WTC11 (cell line): ENCODE results near the gene FILIP1L.

Experiments
- ATF1 ChIP-seq: sonication (generic); formaldehyde crosslinking; IDR thresholded peaks from 2 replicates; pipeline ENCODE4 v1.8.1; 2023; ENCODE audit warnings: mild to moderate bottlenecking, moderate library complexity, missing genetic modification reagents
- FOXP1 ChIP-seq: sonication (generic); formaldehyde crosslinking; IDR thresholded peaks from 2 replicates; pipeline ENCODE4 v1.8.0; 2022; ENCODE audit warnings: missing genetic modification reagents, mild to moderate bottlenecking, moderate library complexity, borderline replicate concordance
- GRHL2 ChIP-seq: fragments of 250-450 bp; sonication (Bioruptor Pico); IDR thresholded peaks from 2 replicates; pipeline ENCODE4 v1.8.0; 2022; ENCODE audit warnings: mild to moderate bottlenecking, moderate library complexity; ENCODE audit not compliant: insufficient replicate concordance, severe bottlenecking
- KAT7 ChIP-seq: sonication (generic); formaldehyde crosslinking; IDR thresholded peaks from 2 replicates; pipeline ENCODE4 v1.8.1; 2023; ENCODE audit warnings: missing genetic modification reagents, mild to moderate bottlenecking, borderline replicate concordance
- NFATC4 ChIP-seq: fragments of 250-450 bp; sonication (Bioruptor Pico); IDR thresholded peaks from 2 replicates; pipeline ENCODE4 v1.9.0; 2021; ENCODE audit warnings: mild to moderate bottlenecking
- NFYB ChIP-seq: sonication (generic); formaldehyde crosslinking; conservative IDR thresholded peaks from 2 replicates; pipeline ENCODE4 v1.8.0; 2022; ENCODE audit warnings: low read depth, missing genetic modification reagents
- PRRX2 ChIP-seq: fragments of 250-450 bp; sonication (Bioruptor Pico); IDR thresholded peaks from 2 replicates; pipeline ENCODE4 v1.8.0; 2021; ENCODE audit warnings: mild to moderate bottlenecking
- ZNF121 ChIP-seq: sonication (generic); formaldehyde crosslinking; IDR thresholded peaks from 2 replicates; pipeline ENCODE4 v1.8.0; 2023; ENCODE audit warnings: missing genetic modification reagents
- TF ChIP-seq, protein P1 (sequence below): sonication (generic); formaldehyde crosslinking; IDR thresholded peaks from 2 replicates; pipeline ENCODE4 v1.8.0; 2022; ENCODE audit warnings: mild to moderate bottlenecking, missing genetic modification reagents
- TF ChIP-seq, protein P2 (sequence below): fragments of 200-600 bp; IDR thresholded peaks from 2 replicates; pipeline ENCODE4 v1.8.0; 2022; ENCODE audit warnings: antibody characterized with exemption
- TF ChIP-seq, protein P3 (sequence below): sonication (generic); formaldehyde crosslinking; IDR thresholded peaks from 2 replicates; pipeline ENCODE4 v1.8.0; 2023; ENCODE audit warnings: missing genetic modification reagents, mild to moderate bottlenecking, borderline replicate concordance
- TF ChIP-seq, protein P4 (sequence below): sonication (generic); formaldehyde crosslinking; IDR thresholded peaks from 2 replicates; pipeline ENCODE4 v1.8.0; 2022; ENCODE audit warnings: missing genetic modification reagents
- TF ChIP-seq, protein P5 (sequence below): sonication (generic); formaldehyde crosslinking; IDR thresholded peaks from 2 replicates; pipeline ENCODE4 v1.8.1; 2022; ENCODE audit warnings: low read depth, mild to moderate bottlenecking, moderate library complexity, missing genetic modification reagents, borderline replicate concordance
- TF ChIP-seq, protein P6 (sequence below): sonication (generic); formaldehyde crosslinking; IDR thresholded peaks from 2 replicates; pipeline ENCODE4 v1.8.1; 2023; ENCODE audit warnings: mild to moderate bottlenecking, missing genetic modification reagents, borderline replicate concordance

DNA sequence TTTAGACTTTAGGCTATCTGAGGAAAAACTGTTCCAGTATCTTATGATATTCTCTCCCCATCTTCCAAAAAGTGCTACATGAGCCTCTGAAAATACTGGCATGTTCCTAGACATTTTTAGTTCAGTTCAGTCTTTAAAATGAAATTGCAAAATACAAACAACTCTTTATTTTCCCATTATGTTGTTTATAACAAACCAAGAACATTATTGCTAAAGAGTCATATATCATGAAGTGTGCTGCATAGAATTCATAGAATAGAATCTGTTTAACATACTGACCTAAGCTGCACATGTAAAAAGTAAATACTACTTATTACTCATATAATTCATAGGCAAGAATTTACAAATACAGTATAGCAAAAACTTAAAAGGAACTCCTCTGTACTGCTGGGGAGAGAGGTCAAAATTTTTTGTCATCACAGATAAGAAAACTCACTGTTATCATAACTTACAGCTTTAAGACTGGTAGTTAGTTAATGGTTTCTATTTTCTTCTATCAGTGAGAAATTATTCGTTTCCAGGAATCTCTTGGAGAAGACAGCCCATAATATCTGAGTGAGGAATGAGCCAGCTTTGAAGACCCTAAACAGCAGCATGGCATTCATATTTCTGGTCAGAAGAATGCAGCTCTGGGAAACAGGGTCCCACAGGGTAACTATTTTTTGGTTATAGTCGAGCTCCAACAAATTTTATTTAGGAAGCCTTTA, 32.2 kb downstream of the FILIP1L start:
- TF ChIP-seq, protein P1, sequence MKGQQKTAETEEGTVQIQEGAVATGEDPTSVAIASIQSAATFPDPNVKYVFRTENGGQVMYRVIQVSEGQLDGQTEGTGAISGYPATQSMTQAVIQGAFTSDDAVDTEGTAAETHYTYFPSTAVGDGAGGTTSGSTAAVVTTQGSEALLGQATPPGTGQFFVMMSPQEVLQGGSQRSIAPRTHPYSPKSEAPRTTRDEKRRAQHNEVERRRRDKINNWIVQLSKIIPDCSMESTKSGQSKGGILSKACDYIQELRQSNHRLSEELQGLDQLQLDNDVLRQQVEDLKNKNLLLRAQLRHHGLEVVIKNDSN (CRISPR knock-in tag): no peak
- no peak for TF ChIP-seq PRRX2 (CRISPR knock-in tag)
- TF ChIP-seq, protein P2, sequence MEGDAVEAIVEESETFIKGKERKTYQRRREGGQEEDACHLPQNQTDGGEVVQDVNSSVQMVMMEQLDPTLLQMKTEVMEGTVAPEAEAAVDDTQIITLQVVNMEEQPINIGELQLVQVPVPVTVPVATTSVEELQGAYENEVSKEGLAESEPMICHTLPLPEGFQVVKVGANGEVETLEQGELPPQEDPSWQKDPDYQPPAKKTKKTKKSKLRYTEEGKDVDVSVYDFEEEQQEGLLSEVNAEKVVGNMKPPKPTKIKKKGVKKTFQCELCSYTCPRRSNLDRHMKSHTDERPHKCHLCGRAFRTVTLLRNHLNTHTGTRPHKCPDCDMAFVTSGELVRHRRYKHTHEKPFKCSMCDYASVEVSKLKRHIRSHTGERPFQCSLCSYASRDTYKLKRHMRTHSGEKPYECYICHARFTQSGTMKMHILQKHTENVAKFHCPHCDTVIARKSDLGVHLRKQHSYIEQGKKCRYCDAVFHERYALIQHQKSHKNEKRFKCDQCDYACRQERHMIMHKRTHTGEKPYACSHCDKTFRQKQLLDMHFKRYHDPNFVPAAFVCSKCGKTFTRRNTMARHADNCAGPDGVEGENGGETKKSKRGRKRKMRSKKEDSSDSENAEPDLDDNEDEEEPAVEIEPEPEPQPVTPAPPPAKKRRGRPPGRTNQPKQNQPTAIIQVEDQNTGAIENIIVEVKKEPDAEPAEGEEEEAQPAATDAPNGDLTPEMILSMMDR: no peak
- TF ChIP-seq, protein P3, sequence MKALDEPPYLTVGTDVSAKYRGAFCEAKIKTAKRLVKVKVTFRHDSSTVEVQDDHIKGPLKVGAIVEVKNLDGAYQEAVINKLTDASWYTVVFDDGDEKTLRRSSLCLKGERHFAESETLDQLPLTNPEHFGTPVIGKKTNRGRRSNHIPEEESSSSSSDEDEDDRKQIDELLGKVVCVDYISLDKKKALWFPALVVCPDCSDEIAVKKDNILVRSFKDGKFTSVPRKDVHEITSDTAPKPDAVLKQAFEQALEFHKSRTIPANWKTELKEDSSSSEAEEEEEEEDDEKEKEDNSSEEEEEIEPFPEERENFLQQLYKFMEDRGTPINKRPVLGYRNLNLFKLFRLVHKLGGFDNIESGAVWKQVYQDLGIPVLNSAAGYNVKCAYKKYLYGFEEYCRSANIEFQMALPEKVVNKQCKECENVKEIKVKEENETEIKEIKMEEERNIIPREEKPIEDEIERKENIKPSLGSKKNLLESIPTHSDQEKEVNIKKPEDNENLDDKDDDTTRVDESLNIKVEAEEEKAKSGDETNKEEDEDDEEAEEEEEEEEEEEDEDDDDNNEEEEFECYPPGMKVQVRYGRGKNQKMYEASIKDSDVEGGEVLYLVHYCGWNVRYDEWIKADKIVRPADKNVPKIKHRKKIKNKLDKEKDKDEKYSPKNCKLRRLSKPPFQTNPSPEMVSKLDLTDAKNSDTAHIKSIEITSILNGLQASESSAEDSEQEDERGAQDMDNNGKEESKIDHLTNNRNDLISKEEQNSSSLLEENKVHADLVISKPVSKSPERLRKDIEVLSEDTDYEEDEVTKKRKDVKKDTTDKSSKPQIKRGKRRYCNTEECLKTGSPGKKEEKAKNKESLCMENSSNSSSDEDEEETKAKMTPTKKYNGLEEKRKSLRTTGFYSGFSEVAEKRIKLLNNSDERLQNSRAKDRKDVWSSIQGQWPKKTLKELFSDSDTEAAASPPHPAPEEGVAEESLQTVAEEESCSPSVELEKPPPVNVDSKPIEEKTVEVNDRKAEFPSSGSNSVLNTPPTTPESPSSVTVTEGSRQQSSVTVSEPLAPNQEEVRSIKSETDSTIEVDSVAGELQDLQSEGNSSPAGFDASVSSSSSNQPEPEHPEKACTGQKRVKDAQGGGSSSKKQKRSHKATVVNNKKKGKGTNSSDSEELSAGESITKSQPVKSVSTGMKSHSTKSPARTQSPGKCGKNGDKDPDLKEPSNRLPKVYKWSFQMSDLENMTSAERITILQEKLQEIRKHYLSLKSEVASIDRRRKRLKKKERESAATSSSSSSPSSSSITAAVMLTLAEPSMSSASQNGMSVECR (CRISPR knock-in tag): no peak
- TF ChIP-seq KAT7 (CRISPR knock-in tag): no peak
- no peak for TF ChIP-seq NFATC4
- TF ChIP-seq NFYB (CRISPR knock-in tag): no peak
- no peak for TF ChIP-seq GRHL2
- no peak for TF ChIP-seq ZNF121
- TF ChIP-seq FOXP1: no peak
- no peak for TF ChIP-seq ATF1 (CRISPR knock-in tag)
- TF ChIP-seq, protein P4, sequence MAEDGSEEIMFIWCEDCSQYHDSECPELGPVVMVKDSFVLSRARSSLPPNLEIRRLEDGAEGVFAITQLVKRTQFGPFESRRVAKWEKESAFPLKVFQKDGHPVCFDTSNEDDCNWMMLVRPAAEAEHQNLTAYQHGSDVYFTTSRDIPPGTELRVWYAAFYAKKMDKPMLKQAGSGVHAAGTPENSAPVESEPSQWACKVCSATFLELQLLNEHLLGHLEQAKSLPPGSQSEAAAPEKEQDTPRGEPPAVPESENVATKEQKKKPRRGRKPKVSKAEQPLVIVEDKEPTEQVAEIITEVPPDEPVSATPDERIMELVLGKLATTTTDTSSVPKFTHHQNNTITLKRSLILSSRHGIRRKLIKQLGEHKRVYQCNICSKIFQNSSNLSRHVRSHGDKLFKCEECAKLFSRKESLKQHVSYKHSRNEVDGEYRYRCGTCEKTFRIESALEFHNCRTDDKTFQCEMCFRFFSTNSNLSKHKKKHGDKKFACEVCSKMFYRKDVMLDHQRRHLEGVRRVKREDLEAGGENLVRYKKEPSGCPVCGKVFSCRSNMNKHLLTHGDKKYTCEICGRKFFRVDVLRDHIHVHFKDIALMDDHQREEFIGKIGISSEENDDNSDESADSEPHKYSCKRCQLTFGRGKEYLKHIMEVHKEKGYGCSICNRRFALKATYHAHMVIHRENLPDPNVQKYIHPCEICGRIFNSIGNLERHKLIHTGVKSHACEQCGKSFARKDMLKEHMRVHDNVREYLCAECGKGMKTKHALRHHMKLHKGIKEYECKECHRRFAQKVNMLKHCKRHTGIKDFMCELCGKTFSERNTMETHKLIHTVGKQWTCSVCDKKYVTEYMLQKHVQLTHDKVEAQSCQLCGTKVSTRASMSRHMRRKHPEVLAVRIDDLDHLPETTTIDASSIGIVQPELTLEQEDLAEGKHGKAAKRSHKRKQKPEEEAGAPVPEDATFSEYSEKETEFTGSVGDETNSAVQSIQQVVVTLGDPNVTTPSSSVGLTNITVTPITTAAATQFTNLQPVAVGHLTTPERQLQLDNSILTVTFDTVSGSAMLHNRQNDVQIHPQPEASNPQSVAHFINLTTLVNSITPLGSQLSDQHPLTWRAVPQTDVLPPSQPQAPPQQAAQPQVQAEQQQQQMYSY: no peak
- TF ChIP-seq, protein P5, sequence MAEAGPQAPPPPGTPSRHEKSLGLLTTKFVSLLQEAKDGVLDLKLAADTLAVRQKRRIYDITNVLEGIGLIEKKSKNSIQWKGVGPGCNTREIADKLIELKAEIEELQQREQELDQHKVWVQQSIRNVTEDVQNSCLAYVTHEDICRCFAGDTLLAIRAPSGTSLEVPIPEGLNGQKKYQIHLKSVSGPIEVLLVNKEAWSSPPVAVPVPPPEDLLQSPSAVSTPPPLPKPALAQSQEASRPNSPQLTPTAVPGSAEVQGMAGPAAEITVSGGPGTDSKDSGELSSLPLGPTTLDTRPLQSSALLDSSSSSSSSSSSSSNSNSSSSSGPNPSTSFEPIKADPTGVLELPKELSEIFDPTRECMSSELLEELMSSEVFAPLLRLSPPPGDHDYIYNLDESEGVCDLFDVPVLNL: no peak
- TF ChIP-seq, protein P6, sequence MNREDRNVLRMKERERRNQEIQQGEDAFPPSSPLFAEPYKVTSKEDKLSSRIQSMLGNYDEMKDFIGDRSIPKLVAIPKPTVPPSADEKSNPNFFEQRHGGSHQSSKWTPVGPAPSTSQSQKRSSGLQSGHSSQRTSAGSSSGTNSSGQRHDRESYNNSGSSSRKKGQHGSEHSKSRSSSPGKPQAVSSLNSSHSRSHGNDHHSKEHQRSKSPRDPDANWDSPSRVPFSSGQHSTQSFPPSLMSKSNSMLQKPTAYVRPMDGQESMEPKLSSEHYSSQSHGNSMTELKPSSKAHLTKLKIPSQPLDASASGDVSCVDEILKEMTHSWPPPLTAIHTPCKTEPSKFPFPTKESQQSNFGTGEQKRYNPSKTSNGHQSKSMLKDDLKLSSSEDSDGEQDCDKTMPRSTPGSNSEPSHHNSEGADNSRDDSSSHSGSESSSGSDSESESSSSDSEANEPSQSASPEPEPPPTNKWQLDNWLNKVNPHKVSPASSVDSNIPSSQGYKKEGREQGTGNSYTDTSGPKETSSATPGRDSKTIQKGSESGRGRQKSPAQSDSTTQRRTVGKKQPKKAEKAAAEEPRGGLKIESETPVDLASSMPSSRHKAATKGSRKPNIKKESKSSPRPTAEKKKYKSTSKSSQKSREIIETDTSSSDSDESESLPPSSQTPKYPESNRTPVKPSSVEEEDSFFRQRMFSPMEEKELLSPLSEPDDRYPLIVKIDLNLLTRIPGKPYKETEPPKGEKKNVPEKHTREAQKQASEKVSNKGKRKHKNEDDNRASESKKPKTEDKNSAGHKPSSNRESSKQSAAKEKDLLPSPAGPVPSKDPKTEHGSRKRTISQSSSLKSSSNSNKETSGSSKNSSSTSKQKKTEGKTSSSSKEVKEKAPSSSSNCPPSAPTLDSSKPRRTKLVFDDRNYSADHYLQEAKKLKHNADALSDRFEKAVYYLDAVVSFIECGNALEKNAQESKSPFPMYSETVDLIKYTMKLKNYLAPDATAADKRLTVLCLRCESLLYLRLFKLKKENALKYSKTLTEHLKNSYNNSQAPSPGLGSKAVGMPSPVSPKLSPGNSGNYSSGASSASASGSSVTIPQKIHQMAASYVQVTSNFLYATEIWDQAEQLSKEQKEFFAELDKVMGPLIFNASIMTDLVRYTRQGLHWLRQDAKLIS (CRISPR knock-in tag): no peak
